ENCODE measurements around the gene KCNQ2.
"Not testable (repeated sequence)": the region's sequence is repeated elsewhere in the genome, so short reads cannot be mapped to it uniquely, and the experiment has no call there.

Gene KCNQ2

DNA sequence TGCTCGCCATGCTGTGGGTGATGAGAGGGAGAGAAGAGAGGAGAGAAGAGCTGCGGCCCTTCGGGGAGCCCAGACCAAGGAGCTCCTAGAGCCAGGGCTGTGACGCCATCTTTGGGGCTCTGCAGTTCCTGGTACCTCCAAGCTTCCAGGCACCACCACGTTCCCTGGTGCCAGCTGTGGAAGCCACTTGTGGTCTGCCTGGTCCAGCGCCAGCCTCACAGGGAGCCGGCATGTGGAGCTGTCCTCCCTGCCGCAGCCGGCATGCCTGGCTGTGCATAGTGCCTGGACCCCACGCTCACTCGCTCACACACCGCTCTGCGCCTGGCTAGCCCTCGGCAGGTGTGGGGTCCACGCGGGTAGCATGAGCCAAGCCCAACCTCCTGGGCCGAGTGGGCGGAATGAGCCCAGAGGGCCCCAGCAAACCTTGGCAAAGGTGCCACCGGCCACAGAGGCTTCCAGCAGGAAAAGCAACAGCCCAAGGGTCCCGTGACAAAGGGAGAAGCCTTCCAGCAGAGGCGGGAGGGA lies 92.0 kb downstream of the KCNQ2 start:
- TF ChIP-seq, protein P1, sequence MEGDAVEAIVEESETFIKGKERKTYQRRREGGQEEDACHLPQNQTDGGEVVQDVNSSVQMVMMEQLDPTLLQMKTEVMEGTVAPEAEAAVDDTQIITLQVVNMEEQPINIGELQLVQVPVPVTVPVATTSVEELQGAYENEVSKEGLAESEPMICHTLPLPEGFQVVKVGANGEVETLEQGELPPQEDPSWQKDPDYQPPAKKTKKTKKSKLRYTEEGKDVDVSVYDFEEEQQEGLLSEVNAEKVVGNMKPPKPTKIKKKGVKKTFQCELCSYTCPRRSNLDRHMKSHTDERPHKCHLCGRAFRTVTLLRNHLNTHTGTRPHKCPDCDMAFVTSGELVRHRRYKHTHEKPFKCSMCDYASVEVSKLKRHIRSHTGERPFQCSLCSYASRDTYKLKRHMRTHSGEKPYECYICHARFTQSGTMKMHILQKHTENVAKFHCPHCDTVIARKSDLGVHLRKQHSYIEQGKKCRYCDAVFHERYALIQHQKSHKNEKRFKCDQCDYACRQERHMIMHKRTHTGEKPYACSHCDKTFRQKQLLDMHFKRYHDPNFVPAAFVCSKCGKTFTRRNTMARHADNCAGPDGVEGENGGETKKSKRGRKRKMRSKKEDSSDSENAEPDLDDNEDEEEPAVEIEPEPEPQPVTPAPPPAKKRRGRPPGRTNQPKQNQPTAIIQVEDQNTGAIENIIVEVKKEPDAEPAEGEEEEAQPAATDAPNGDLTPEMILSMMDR (IDR thresholded peaks at IDR 0.05; ENCODE audit: low read depth, low read length, missing control alignments), result no peak
- DNase-seq (ENCODE audit: low read depth), result no peak
- in situ Hi-C loops (cut with HindIII; ENCODE audit: low sequenced_read_pairs), result no loop called here
- no peak overlapping the region for H3K4me3 ChIP-seq (ENCODE audit: low read depth, low read length)

DNA sequence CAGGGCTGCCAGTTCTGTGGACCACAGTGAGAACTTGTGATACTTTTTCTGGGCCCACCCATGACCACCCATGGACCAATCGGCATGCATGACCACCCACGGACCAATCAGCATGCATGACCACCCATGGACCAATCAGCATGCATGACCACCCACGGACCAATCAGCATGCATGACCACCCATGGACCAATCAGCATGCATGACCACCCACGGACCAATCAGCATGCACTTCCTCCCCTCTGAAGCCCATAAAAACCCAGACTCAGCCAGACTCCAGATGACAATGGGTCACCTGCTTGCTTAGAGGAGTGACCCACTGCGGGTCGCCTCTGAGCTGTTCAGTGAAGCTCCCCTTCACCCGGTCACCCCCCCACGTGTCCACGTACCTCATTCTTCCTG lies 92.6 kb downstream of the KCNQ2 start:
- H3K4me3 ChIP-seq (ENCODE audit: low read depth, low read length); DNase-seq (ENCODE audit: low read depth); in situ Hi-C loops (cut with HindIII; ENCODE audit: low sequenced_read_pairs): not testable (repeated sequence)

DNA sequence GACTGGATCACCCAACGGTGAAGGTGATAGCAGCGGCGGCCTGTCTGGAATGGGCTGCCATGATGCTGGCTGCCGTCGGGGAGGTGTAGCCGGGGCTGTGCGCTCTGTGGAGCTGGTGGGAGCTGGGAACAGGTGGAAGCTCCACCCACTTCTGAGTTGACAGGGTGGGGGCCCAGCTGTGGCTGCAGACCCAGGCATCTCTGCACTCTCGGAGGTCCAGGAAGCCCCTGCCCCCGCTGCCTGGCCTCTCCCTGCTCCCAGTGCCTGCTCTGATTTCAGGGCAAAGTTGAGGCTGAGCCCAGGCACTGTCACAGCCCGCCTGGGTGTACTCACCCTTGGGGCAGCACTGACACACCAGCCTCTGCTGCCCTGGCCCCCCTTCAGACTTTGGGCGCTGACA lies 93.2 kb downstream of the KCNQ2 start:
- TF ChIP-seq, protein P1 (IDR thresholded peaks at IDR 0.05; ENCODE audit: low read depth, low read length, missing control alignments), result no peak
- DNase-seq (ENCODE audit: low read depth), result no peak
- H3K4me3 ChIP-seq (ENCODE audit: low read depth, low read length), result no peak overlapping the region
- in situ Hi-C loops (cut with HindIII; ENCODE audit: low sequenced_read_pairs), result no loop called here

DNA sequence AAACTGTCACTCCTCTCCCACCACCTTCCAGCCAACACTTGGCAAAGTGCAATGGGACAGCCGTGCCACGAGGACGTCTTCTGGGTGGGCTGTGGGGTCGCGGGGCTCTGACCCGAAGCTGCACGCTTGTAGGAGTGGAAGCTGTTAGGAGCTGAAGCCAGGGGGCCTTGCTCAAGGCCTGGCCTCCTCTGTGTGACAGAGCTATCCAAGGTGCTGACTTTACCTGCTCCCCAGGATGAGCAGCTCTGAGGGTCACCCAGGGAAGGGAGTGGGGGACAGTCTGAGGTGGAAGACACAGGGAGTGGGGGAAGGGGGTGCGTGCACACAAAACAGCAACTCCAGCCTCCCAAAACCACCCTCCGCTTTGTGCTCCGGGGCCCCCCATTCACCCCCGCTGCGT lies 93.8 kb downstream of the KCNQ2 start:
- in situ Hi-C loops (cut with HindIII; ENCODE audit: low sequenced_read_pairs), result no loop called here
- H3K4me3 ChIP-seq (ENCODE audit: low read depth, low read length), result no peak overlapping the region
- TF ChIP-seq, protein P1 (IDR thresholded peaks at IDR 0.05; ENCODE audit: low read depth, low read length, missing control alignments), result no peak
- no peak for DNase-seq (ENCODE audit: low read depth)

DNA sequence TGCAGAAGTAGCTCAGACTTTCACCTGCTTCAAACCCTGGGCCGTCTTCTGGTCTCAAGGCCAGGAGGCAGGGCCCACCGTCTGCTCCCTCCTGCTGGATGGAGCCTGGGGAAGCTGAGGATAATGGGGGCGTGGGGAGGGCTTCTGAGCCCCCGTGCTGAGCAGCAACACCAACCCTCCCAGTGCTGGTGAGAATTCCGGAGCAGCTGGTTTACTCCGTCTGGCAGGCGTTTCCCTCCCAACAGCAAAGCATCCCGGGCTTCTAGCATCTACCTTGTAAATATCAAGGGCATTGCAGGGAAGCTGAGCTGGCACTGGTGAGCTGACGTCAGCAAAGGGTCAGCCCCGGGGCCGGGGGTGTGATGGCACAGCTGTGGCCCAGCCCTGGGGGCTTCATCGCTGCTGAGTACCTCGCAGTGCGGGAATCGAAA lies 94.5 kb downstream of the KCNQ2 start:
- no peak for DNase-seq (ENCODE audit: low read depth)
- TF ChIP-seq, protein P1 (IDR thresholded peaks at IDR 0.05; ENCODE audit: low read depth, low read length, missing control alignments), result no peak
- H3K4me3 ChIP-seq (ENCODE audit: low read depth, low read length), result no peak overlapping the region
- in situ Hi-C loops (cut with HindIII; ENCODE audit: low sequenced_read_pairs), result no loop called here

DNA sequence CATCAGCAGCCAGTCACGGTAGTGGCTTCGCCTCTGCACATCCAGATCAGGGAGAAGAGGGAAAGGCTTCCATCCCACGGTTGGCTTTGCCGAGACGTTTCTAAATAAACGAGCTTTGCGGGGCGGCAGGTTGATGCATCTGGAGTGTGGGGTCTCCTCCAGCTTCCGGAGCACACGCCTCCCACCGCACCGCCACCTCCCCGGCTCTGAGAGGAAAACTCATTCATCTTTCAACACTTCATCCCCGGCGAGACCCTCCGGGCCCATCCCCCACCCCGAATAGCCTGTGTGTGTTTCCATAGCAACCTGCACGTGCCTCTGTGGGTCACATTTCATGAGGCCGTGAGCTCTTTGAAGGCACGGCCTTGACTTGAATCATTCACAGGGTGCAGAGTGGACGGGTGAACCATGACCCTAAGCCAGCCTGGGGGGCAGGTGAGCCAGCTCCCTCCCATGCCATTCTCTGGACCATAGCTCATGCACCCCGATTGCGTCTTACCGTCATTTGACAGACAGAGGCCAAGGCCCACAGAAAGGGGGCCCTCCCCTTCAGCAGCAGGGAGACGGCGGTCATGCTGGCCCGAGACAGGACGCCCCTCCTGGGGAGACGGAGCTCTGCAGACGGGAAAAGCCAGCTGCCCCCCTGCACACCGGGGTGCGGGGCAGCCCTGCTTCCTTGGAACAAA lies 95.1 kb downstream of the KCNQ2 start:
- in situ Hi-C loops (cut with HindIII; ENCODE audit: low sequenced_read_pairs), result no loop called here
- H3K4me3 ChIP-seq (ENCODE audit: low read depth, low read length), result no peak overlapping the region

More for the DNA sequence above, 95.1 kb downstream of the KCNQ2 start:
- TF ChIP-seq, protein P1 (IDR thresholded peaks at IDR 0.05; ENCODE audit: low read depth, low read length, missing control alignments), result no peak
- DNase-seq (ENCODE audit: low read depth), result no peak

Measured in astrocyte of the cerebellum (primary cell).